ENCODE results near the gene ATP8A1. TPM values are rescaled to one million over a fixed set of nuclear protein-coding genes. Genes with fewer than 3 reads are reported as not detected.

The ATP8A1 gene
- total RNA-seq, 2 donors from 2014 or later: 17.9 to 18.7 TPM

DNA sequence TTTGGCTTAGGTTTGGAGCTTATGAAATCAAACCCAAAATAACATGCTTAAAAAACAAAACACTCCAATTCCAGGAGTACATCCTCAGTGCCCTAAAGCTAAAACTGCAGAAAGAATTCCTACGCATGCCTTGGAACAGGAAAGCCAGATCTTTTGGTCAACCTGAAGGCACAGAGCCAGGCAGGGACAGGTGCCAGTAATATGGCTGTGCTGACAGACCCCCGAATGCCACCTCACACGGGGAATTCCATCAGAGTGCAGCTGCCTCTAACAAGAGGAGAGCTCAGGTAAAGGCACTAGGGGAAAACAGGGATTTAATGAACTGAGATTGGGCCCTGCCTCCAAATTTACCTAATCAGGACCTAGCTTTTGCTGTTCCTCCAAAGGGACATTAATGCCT lies 182.5 kb downstream of the ATP8A1 start:
- Mint-ChIP-seq H3K27ac (no peak overlapping the region), H3K27me3 (ENCODE audit: insufficient read depth) (no peaks in the 10 kb centered on the region), H3K9me3 (no peaks in the 10 kb centered on the region), H3K36me3 (ENCODE audit: low read depth) (no peaks in the 10 kb centered on the region), H3K4me1 (no peaks in the 10 kb centered on the region), H3K4me3 (no peak overlapping the region)
- DNase-seq: no peak
- Histone ChIP-seq H3K36me3 (ENCODE audit: control insufficient read depth, insufficient read depth, low read length) (no peaks in the 10 kb centered on the region), H3K27ac (ENCODE audit: low read depth, low read length) (no peak overlapping the region), H3K27me3 (ENCODE audit: control insufficient read depth, insufficient read depth, low read length, poor library complexity, severe bottlenecking) (no peaks in the 10 kb centered on the region), H3K9ac (ENCODE audit: extremely low read depth, low read length, poor library complexity, severe bottlenecking) (no peak overlapping the region), H3K9me3 (ENCODE audit: control insufficient read depth, low read length) (no peaks in the 10 kb centered on the region), H3K4me1 (ENCODE audit: control insufficient read depth, insufficient read depth, low read length) (no peaks in the 10 kb centered on the region), H3K4me3 (ENCODE audit: low read length) (no peak overlapping the region)
- TF ChIP-seq, protein P1, sequence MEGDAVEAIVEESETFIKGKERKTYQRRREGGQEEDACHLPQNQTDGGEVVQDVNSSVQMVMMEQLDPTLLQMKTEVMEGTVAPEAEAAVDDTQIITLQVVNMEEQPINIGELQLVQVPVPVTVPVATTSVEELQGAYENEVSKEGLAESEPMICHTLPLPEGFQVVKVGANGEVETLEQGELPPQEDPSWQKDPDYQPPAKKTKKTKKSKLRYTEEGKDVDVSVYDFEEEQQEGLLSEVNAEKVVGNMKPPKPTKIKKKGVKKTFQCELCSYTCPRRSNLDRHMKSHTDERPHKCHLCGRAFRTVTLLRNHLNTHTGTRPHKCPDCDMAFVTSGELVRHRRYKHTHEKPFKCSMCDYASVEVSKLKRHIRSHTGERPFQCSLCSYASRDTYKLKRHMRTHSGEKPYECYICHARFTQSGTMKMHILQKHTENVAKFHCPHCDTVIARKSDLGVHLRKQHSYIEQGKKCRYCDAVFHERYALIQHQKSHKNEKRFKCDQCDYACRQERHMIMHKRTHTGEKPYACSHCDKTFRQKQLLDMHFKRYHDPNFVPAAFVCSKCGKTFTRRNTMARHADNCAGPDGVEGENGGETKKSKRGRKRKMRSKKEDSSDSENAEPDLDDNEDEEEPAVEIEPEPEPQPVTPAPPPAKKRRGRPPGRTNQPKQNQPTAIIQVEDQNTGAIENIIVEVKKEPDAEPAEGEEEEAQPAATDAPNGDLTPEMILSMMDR (conservative IDR thresholded peaks at IDR 0.05): no peak
- 50 to 78% methylated on average over 2 to 3 of the region's 3 CpGs for WGBS, 2 experiments (ENCODE audit: insufficient coverage in 1 of 2, insufficient read length in 1 of 2)

DNA sequence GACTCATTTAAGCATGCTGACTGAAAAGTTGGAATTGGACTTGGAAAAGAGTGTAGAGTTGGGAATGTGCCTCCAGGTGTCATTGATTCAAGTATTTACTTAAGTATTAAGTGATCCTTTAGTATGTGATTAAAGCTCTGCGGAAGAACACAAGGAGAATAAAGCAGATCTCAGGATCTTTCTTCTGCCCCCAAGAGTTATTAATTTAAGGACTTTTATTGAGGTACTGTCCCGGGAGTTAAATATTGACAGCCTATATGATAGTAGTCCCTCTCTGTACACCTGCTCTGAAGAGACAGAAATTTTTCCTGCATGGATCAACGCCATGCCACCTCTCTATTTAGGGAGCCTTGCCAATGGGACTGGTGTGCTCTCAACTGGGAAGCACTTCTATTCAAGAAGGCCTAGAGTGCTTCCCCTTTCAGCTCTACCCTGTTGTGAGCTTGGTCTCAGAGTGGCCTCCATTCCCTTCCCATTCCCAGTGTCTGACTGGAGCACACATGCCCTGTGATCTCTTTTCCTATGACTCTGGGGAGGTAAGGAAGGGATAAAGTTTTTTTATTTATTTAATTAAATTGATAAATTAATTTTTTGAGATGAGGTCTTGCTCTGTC lies 183.7 kb downstream of the ATP8A1 start:
- no peaks in the 10 kb centered on the region for H3K36me3 Mint-ChIP-seq (ENCODE audit: low read depth)
- 91 to 95% methylated on average over 3 of the region's 3 CpGs for WGBS, 2 experiments (ENCODE audit: insufficient coverage in 1 of 2, insufficient read length in 1 of 2)
- H3K4me3 ChIP-seq (ENCODE audit: low read length): no peak overlapping the region

DNA sequence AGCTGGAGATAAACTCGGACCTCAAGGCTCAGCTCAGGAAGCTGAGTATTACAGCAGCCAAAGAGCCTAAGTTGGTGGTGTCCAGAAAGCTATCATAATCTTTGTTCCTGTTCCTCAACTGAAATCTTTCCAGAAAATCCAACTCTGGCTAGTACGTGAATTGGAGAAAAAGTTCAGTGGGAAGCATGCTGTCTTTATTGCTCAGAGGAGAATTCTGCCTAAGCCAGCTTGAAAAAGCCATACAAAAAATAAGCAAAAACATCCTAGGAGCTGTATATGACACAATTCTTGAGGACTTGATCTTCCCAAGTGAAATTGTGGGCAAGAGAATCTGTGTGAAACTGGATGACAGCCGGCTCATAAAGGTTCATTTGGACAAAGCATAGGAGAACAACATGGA lies 185.0 kb downstream of the ATP8A1 start:
- Mint-ChIP-seq H3K36me3 (ENCODE audit: low read depth) (no peaks in the 10 kb centered on the region), H3K4me1 (peaks cover 9% of the 10 kb centered on the region), H3K27me3 (ENCODE audit: insufficient read depth) (no peaks in the 10 kb centered on the region), H3K27ac (no peak overlapping the region), H3K9me3 (no peaks in the 10 kb centered on the region), H3K4me3 (no peak overlapping the region)
- no peaks in the 10 kb centered on the region for H3K36me3 ChIP-seq (ENCODE audit: control insufficient read depth, insufficient read depth, low read length)
- H3K27ac ChIP-seq (ENCODE audit: low read depth, low read length): no peak overlapping the region
- H3K27me3 ChIP-seq (ENCODE audit: control insufficient read depth, insufficient read depth, low read length, poor library complexity, severe bottlenecking): no peaks in the 10 kb centered on the region
- no peak for DNase-seq
- TF ChIP-seq, protein P1 (conservative IDR thresholded peaks at IDR 0.05): no peak
- H3K4me3 ChIP-seq (ENCODE audit: low read length): no peak overlapping the region
- WGBS, 2 experiments (ENCODE audit: insufficient coverage in 1 of 2, insufficient read length in 1 of 2): 85 to 96% methylated on average over 3 of the region's 3 CpGs
- H3K9ac ChIP-seq (ENCODE audit: extremely low read depth, low read length, poor library complexity, severe bottlenecking): no peak overlapping the region
- H3K4me1 ChIP-seq (ENCODE audit: control insufficient read depth, insufficient read depth, low read length): no peaks in the 10 kb centered on the region
- H3K9me3 ChIP-seq (ENCODE audit: control insufficient read depth, low read length): no peaks in the 10 kb centered on the region

More for the DNA sequence above, 183.7 kb downstream of the ATP8A1 start:
- TF ChIP-seq, protein P1 (conservative IDR thresholded peaks at IDR 0.05): no peak
- no peaks in the 10 kb centered on the region for H3K27me3 ChIP-seq (ENCODE audit: control insufficient read depth, insufficient read depth, low read length, poor library complexity, severe bottlenecking)
- no peaks in the 10 kb centered on the region for H3K4me1 ChIP-seq (ENCODE audit: control insufficient read depth, insufficient read depth, low read length)
- Mint-ChIP-seq H3K4me3 (no peak overlapping the region), H3K4me1 (no peaks in the 10 kb centered on the region), H3K27me3 (ENCODE audit: insufficient read depth) (no peaks in the 10 kb centered on the region), H3K27ac (no peak overlapping the region), H3K9me3 (no peaks in the 10 kb centered on the region)
- no peak overlapping the region for H3K9ac ChIP-seq (ENCODE audit: extremely low read depth, low read length, poor library complexity, severe bottlenecking)
- DNase-seq: no peak
- no peak overlapping the region for H3K27ac ChIP-seq (ENCODE audit: low read depth, low read length)
- no peaks in the 10 kb centered on the region for H3K9me3 ChIP-seq (ENCODE audit: control insufficient read depth, low read length)
- H3K36me3 ChIP-seq (ENCODE audit: control insufficient read depth, insufficient read depth, low read length): no peaks in the 10 kb centered on the region

Measured in endodermal cell (in vitro differentiated cells).